Liver (tissue), 9 donors: Measurements from ENCODE around the gene CCDC192. TPM values are rescaled to one million over a fixed set of nuclear protein-coding genes. Genes with fewer than 3 reads are reported as not detected.

ENCODE experiments used
- DNase-seq: peaks from one replicate; pipeline ENCODE4 v3.0.0-alpha.2; 2017; ENCODE audit warnings: low spot score
- H3K27ac ChIP-seq, 2 donors: one replicate each; pipeline ENCODE4 v1.7.0; 2013; ENCODE audit warnings: inconsistent platforms in 2 of 2, low read length in 2 of 2, control low read depth in 1 of 2, low read depth in 1 of 2, mild to moderate bottlenecking in 1 of 2
- H3K27me3 ChIP-seq, 4 donors: one replicate each; pipeline versions ENCODE4 v1.6.1 to v1.7.0; 2013; ENCODE audit warnings: low read length in 3 of 4, inconsistent platforms in 1 of 4, mild to moderate bottlenecking in 1 of 4, moderate library complexity in 1 of 4; ENCODE audit not compliant: control insufficient read depth in 4 of 4, insufficient read depth in 4 of 4
- H3K36me3 ChIP-seq, 4 donors: one replicate each; pipeline versions ENCODE4 v1.6.1 to v1.7.0; 2013; ENCODE audit warnings: low read length in 3 of 4, mild to moderate bottlenecking in 3 of 4, low read depth in 1 of 4, moderate library complexity in 1 of 4; ENCODE audit not compliant: control insufficient read depth in 4 of 4, insufficient read depth in 3 of 4
- H3K4me1 ChIP-seq, 4 donors: one replicate each; pipeline versions ENCODE4 v1.6.1 to v1.7.0; 2013; ENCODE audit warnings: low read length in 3 of 4, mild to moderate bottlenecking in 3 of 4, moderate library complexity in 1 of 4; ENCODE audit not compliant: control insufficient read depth in 4 of 4, insufficient read depth in 4 of 4
- H3K4me3 ChIP-seq, 3 donors: one replicate each; pipeline versions ENCODE4 v1.6.1 to v1.7.0; 2013; ENCODE audit warnings: low read length in 3 of 3, control low read depth in 1 of 3, low read depth in 1 of 3, mild to moderate bottlenecking in 1 of 3
- H3K9ac ChIP-seq, 2 donors: one replicate each; pipeline ENCODE4 v1.7.0; 2013; ENCODE audit warnings: low read length in 2 of 2, mild to moderate bottlenecking in 2 of 2, moderate library complexity in 2 of 2, control low read depth in 1 of 2, low read depth in 1 of 2
- H3K9me3 ChIP-seq, 4 donors: one replicate each; pipeline versions ENCODE4 v1.6.1 to v1.7.0; 2013; ENCODE audit warnings: low read length in 3 of 4; ENCODE audit not compliant: control insufficient read depth in 4 of 4
- ATF3 ChIP-seq: IDR thresholded peaks from 2 replicates; pipeline ENCODE4 v1.6.1; 2016; ENCODE audit warnings: antibody characterized with exemption
- CTCF ChIP-seq: fragments of 150-350 bp; IDR thresholded peaks from 2 replicates; pipeline ENCODE4 v1.5.1; 2017; ENCODE audit warnings: improper control_type of control experiment, low read depth, low read length; ENCODE audit not compliant: missing input control
- FOXA1 ChIP-seq: IDR thresholded peaks from 2 replicates; pipeline ENCODE4 v1.6.1; 2016; ENCODE audit warnings: antibody characterized with exemption
- GABPA ChIP-seq, 2 donors: IDR thresholded peaks in 1 of 2; conservative IDR thresholded peaks in 1 of 2; 2 replicates each; pipeline ENCODE4 v1.6.1; 2016; ENCODE audit warnings: antibody characterized with exemption in 2 of 2, mild to moderate bottlenecking in 1 of 2, moderate library complexity in 1 of 2
- HNF4G ChIP-seq: IDR thresholded peaks from 2 replicates; pipeline ENCODE4 v1.6.1; 2016; ENCODE audit warnings: antibody characterized with exemption
- JUND ChIP-seq, 2 donors: IDR thresholded peaks; 2 replicates each; pipeline ENCODE4 v1.6.1; 2016; ENCODE audit warnings: antibody characterized with exemption in 2 of 2
- NR2F2 ChIP-seq: IDR thresholded peaks from 2 replicates; pipeline ENCODE4 v1.6.1; 2016; ENCODE audit warnings: antibody characterized with exemption
- RAD21 ChIP-seq, 2 donors: IDR thresholded peaks; 2 replicates each; pipeline ENCODE4 v1.6.1; 2016; ENCODE audit warnings: antibody characterized with exemption in 2 of 2, mild to moderate bottlenecking in 2 of 2
- RXRA ChIP-seq, 2 donors: IDR thresholded peaks; 2 replicates each; pipeline ENCODE4 v1.6.1; 2017 to 2018; ENCODE audit warnings: antibody characterized with exemption in 2 of 2, mild to moderate bottlenecking in 1 of 2
- WGBS: extraction: QIAGEN DNeasy Blood & Tissue Kit; methylation state at CpG from one replicate; pipeline ENCODE4 v1.1.7; 2013; 5-methylcytosine and 5-hydroxymethylcytosine counted together
- polyA plus RNA-seq, 2 donors: library from polyadenylated mRNA; stranded (reverse) in 1 of 2; unstranded in 1 of 2; fragments of 200-250 nt in 1 of 2; fragments of >200 nt in 1 of 2; fragmentation: Nextera tagmentation in 1 of 2; extraction: Ambion mirVana in 1 of 2; gene quantifications; one replicate each; pipeline versions ENCODE4 v1.2.1 to v1.2.3, GENCODE V29; 2013 to 2015
- total RNA-seq, 2 donors: library from RNA; depleted of rRNA; stranded (reverse); fragments of >200 nt; gene quantifications; one replicate each; pipeline ENCODE4 v1.2.3, GENCODE V29; 2014
- TF ChIP-seq, protein P1 (sequence below): IDR thresholded peaks from 2 replicates; pipeline ENCODE4 v1.6.1; 2016; ENCODE audit warnings: antibody characterized with exemption
- TF ChIP-seq, protein P2 (sequence below): IDR thresholded peaks from 2 replicates; pipeline ENCODE4 v1.6.1; 2016; ENCODE audit warnings: antibody characterized with exemption, mild to moderate bottlenecking
- TF ChIP-seq, protein P3 (sequence below): IDR thresholded peaks from 2 replicates; pipeline ENCODE4 v1.6.1; 2016; ENCODE audit warnings: antibody characterized with exemption
- donor health status: healthy.
- donor health status: healthy.
- donor health status: healthy.
- donor health status: healthy.
- donor health status: healthy.

Gene CCDC192
- total and polyA plus RNA-seq, 4 donors, result not detected

DNA sequence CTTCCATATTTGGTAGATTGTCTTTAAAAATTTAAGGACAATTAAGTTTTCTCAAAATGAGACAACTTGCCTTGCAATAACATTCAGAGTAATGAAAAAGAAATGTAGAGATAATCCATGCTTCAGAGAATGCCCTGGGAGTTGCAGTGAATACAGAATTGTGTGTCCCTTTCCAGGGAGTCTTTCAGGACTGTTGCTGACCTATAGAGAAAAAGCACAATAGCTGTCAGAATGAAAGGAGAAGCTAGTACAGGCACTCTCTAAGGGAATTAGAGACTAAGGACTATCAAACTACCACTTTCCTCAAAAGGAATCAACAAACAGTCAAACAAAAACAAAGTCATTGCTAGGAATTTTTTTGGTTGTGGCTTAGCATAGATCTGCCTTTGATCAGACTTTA lies 93.0 kb downstream of the CCDC192 start:
- TF ChIP-seq CTCF (no peak), JUND (IDR thresholded peaks at IDR 0.05) (no peak)
- TF ChIP-seq, protein P1, sequence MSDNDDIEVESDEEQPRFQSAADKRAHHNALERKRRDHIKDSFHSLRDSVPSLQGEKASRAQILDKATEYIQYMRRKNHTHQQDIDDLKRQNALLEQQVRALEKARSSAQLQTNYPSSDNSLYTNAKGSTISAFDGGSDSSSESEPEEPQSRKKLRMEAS, result no peak
- TF ChIP-seq, protein P2, sequence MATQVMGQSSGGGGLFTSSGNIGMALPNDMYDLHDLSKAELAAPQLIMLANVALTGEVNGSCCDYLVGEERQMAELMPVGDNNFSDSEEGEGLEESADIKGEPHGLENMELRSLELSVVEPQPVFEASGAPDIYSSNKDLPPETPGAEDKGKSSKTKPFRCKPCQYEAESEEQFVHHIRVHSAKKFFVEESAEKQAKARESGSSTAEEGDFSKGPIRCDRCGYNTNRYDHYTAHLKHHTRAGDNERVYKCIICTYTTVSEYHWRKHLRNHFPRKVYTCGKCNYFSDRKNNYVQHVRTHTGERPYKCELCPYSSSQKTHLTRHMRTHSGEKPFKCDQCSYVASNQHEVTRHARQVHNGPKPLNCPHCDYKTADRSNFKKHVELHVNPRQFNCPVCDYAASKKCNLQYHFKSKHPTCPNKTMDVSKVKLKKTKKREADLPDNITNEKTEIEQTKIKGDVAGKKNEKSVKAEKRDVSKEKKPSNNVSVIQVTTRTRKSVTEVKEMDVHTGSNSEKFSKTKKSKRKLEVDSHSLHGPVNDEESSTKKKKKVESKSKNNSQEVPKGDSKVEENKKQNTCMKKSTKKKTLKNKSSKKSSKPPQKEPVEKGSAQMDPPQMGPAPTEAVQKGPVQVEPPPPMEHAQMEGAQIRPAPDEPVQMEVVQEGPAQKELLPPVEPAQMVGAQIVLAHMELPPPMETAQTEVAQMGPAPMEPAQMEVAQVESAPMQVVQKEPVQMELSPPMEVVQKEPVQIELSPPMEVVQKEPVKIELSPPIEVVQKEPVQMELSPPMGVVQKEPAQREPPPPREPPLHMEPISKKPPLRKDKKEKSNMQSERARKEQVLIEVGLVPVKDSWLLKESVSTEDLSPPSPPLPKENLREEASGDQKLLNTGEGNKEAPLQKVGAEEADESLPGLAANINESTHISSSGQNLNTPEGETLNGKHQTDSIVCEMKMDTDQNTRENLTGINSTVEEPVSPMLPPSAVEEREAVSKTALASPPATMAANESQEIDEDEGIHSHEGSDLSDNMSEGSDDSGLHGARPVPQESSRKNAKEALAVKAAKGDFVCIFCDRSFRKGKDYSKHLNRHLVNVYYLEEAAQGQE, result no peak
- H3K9me3 ChIP-seq, result peaks cover 0 to 7% (median 5%) of the 10 kb centered on the region in 4 donors
- no peaks in the 10 kb centered on the region for H3K36me3 ChIP-seq
- H3K4me1 ChIP-seq, result no peaks in the 10 kb centered on the region
- no peak for DNase-seq
- no peak overlapping the region for H3K4me3 ChIP-seq
- no peak overlapping the region for H3K9ac ChIP-seq
- no peak overlapping the region for H3K27ac ChIP-seq
- peaks cover 0 to 7% (median 0%) of the 10 kb centered on the region in 4 donors for H3K27me3 ChIP-seq

DNA sequence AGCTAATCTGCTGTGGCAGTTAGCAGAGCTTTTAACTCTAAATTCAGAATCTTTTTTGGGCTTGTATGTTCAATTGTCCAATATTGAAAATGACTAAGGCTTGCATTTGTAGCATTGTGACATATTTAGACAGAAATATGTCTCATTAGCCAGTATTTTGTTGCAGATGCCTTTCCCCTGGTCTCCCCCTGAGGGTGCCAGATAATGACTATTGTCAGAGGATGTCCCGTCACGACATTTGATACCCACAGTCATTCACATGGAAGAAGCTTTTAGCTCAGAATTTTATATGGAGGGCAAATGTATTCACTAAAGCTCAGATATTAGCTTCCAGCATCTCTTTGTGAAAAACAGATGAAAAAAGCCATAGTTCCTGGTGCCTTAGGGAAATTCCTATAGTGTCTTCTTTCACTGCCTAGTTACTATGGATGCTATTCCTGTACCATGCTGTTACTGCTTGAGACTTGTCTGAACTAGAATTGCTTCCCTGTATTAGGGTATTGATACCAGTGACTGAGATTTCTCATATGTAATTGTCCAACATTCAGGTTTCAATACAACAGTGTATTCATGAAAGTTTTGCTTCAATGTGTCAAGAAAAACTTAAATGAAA lies 96.2 kb downstream of the CCDC192 start:
- Histone ChIP-seq H3K4me3 (no peak overlapping the region), H3K9me3 (no peaks in the 10 kb centered on the region), H3K36me3 (no peaks in the 10 kb centered on the region), H3K27me3 (peaks cover 0 to 7% (median 0%) of the 10 kb centered on the region in 4 donors), H3K9ac (no peak overlapping the region), H3K27ac (no peak overlapping the region), H3K4me1 (no peaks in the 10 kb centered on the region)
- TF ChIP-seq, protein P2, result no peak
- TF ChIP-seq HNF4G, result no peak
- no peak for TF ChIP-seq RXRA (IDR thresholded peaks at IDR 0.05)
- TF ChIP-seq, protein P1, result no peak
- TF ChIP-seq NR2F2, result no peak
- TF ChIP-seq GABPA (IDR thresholded peaks at IDR 0.05 in 1 of 2, conservative IDR thresholded peaks at IDR 0.05 in 1 of 2), result no peak
- TF ChIP-seq RAD21 (IDR thresholded peaks at IDR 0.05), result no peak
- TF ChIP-seq ATF3, result no peak
- no peak for TF ChIP-seq CTCF
- TF ChIP-seq, protein P3, sequence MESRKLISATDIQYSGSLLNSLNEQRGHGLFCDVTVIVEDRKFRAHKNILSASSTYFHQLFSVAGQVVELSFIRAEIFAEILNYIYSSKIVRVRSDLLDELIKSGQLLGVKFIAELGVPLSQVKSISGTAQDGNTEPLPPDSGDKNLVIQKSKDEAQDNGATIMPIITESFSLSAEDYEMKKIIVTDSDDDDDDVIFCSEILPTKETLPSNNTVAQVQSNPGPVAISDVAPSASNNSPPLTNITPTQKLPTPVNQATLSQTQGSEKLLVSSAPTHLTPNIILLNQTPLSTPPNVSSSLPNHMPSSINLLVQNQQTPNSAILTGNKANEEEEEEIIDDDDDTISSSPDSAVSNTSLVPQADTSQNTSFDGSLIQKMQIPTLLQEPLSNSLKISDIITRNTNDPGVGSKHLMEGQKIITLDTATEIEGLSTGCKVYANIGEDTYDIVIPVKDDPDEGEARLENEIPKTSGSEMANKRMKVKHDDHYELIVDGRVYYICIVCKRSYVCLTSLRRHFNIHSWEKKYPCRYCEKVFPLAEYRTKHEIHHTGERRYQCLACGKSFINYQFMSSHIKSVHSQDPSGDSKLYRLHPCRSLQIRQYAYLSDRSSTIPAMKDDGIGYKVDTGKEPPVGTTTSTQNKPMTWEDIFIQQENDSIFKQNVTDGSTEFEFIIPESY, result no peak
- no peak for TF ChIP-seq FOXA1
- WGBS, result 62% methylated on average over 2 of the region's 2 CpGs
- DNase-seq, result no peak
